ENCODE results near the gene DAD1. TPM values are rescaled to one million over a fixed set of nuclear protein-coding genes. Genes with fewer than 3 reads are reported as not detected.
"Not testable (repeated sequence)": the region's sequence is repeated elsewhere in the genome, so short reads cannot be mapped to it uniquely, and the experiment has no call there.

DAD1 gene
- total RNA-seq, 1 donor from 2014 or later = 186 TPM

DNA sequence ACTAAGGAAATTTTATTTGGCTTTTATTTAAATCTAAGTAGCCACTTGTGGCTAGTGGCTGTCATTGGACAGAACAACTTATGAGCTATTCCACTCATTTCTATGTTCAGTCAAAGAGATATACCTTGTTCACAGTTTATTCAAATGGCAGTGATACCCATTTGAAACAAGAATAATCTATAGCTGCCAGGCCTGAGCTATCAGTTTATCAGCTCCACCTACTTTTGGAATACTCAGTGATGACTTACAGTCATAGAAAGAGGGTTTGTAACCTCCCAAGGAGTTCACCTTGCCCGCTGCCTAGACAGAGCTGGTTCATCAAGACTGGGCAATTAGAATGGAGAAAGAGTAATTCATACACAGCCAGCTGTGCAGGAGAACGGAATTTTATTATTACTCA lies 4.6 kb upstream of the DAD1 start:
- Histone ChIP-seq H3K4me1 (peaks cover 0 to 2% of the 10 kb centered on the region in 2 donors), H3K27me3 (no peaks in the 10 kb centered on the region), H3K4me3 (no peak overlapping the region), H3K9me3 (no peaks in the 10 kb centered on the region), H3K27ac (no peak overlapping the region), H3K36me3 (no peaks in the 10 kb centered on the region)
- no peak for DNase-seq (ENCODE audit: low spot score in 2 of 2)
- no peak for TF ChIP-seq CTCF (IDR thresholded peaks at IDR 0.05)
- intact Hi-C loops (cut with DNase I) = no loop called here

GRCh38 chr14:22593189-22593588 lies 4.2 kb upstream of the DAD1 start:
- intact Hi-C loops (cut with DNase I) = no loop called here
- no peak overlapping the region for H3K4me3 ChIP-seq
- H3K36me3 ChIP-seq = no peaks in the 10 kb centered on the region
- H3K27ac ChIP-seq = no peak overlapping the region
- DNase-seq (ENCODE audit: low spot score in 2 of 2) = no peak
- no peaks in the 10 kb centered on the region for H3K9me3 ChIP-seq
- TF ChIP-seq CTCF (IDR thresholded peaks at IDR 0.05) = no peak
- no peaks in the 10 kb centered on the region for H3K27me3 ChIP-seq
- H3K4me1 ChIP-seq = peaks cover 0 to 3% of the 10 kb centered on the region in 2 donors

- H3K9me3 ChIP-seq = no peaks in the 10 kb centered on the region
- H3K27ac ChIP-seq = peak overlapping the region; percentile 86 to 88
- H3K27me3 ChIP-seq = no peaks in the 10 kb centered on the region
- TF ChIP-seq CTCF (IDR thresholded peaks at IDR 0.05) = no peak
- H3K36me3 ChIP-seq = no peaks in the 10 kb centered on the region
- peaks cover 0 to 25% of the 10 kb centered on the region in 2 donors for H3K4me1 ChIP-seq
- H3K4me3 ChIP-seq = peak overlapping the region; percentile 67 to 76
- DNase-seq (ENCODE audit: low spot score in 2 of 2) = no peak
- intact Hi-C loops (cut with DNase I) = loop anchor here (1.0 to 5.0 kb wide), 5 partner anchors 10 to 260 kb away; partner anchors contain the start of genes ABHD4 and SLC7A7
Observed at GRCh38 chr14:22588526-22589095, 413 bp downstream of the DAD1 start.

DNA sequence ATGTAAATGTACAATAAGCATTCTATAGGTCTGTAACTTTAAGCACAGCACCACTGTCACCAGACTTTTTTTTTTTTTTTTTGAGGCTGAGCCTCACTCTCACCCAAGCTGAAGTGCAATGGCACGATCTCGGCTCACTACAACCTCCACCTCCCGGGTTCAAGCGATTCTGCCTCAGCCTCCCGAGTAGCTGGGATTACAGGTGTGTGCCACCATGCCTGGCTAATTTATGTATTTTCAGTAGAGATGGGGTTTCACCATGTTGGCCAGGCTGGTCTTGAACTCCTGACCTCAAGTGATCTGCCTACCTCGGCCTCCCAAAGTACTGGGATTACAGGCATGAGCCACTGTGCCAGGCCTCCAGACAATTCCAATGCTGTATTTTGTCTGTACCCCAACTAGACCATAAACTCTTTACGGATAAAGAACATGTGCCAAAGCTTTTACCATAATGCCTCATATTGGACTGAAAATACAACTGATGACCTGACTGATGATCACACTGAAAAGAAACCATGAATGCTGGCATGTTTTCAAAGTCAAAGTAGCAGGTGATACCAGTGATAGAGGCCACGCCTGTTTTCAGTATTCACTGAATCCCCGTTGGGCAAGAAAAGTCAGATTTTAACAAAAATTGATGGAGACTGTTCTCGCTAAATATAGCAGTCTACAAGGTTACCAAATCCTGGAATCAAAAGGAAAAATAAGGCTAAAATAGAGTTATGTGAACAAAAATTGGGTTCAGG lies 1.2 kb downstream of the DAD1 start:
- not testable (repeated sequence) for H3K36me3 ChIP-seq; H3K27me3 ChIP-seq; DNase-seq (ENCODE audit: low spot score in 2 of 2); H3K9me3 ChIP-seq
- Histone ChIP-seq H3K4me3 (peak overlapping the region; percentile 67 to 76), H3K27ac (peak overlapping the region; percentile 86 to 88), H3K4me1 (peaks cover 0 to 25% of the 10 kb centered on the region in 2 donors)
- intact Hi-C loops (cut with DNase I) = loop anchor here (2.0 to 5.0 kb wide), 2 partner anchors 229 to 261 kb away; partner anchors contain the start of gene SLC7A7

GRCh38 chr14:22587247-22587646 lies 1.8 kb downstream of the DAD1 start:
- DNase-seq (ENCODE audit: low spot score in 2 of 2) = no peak
- Histone ChIP-seq H3K36me3 (no peaks in the 10 kb centered on the region), H3K4me3 (peak overlapping the region in 1 of 2 donors; percentile 2), H3K27me3 (no peaks in the 10 kb centered on the region), H3K27ac (peak overlapping the region in 1 of 2 donors; percentile 9), H3K9me3 (no peaks in the 10 kb centered on the region), H3K4me1 (peaks cover 0 to 25% of the 10 kb centered on the region in 2 donors)
- TF ChIP-seq CTCF (IDR thresholded peaks at IDR 0.05) = no peak
- intact Hi-C loops (cut with DNase I) = loop anchor here (5.0 kb wide), 1 partner anchor 230 kb away; the partner anchor contains the start of gene SLC7A7

DNA sequence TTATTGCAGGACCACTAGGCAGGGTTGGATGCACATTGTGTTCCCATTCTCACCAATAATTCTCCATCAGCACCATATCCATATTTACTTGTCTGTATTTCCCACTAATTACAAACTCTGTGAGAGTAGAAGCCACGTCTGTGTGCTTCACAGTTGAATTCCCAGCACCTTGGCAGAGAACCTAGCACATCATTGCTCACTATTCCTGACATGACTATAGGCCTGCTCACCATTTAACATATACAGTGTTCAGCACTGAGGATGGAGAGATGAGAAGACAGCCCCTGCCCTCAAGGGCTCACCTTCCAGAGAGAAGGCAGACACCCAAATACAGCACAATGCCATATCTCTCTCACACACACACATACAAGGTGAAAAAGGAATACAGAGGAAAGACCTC lies 5.0 kb downstream of the DAD1 start:
- peaks cover 0 to 4% of the 10 kb centered on the region in 2 donors for H3K36me3 ChIP-seq
- intact Hi-C loops (cut with DNase I) = no loop called here
- peaks cover 0 to 25% of the 10 kb centered on the region in 2 donors for H3K4me1 ChIP-seq
- no peaks in the 10 kb centered on the region for H3K27me3 ChIP-seq
- H3K9me3 ChIP-seq = no peaks in the 10 kb centered on the region
- no peak for TF ChIP-seq CTCF (IDR thresholded peaks at IDR 0.05)
- H3K4me3 ChIP-seq = no peak overlapping the region
- DNase-seq (ENCODE audit: low spot score in 2 of 2) = no peak
- H3K27ac ChIP-seq = no peak overlapping the region

All from ascending aorta (tissue), 2 donors.